GM12873 (cell line): ENCODE results near the gene CDC45.

Source experiments
- TF ChIP-seq, protein P1 (sequence below): IDR thresholded peaks from 2 replicates; pipeline ENCODE4 v1.5.1; 2012; ENCODE audit warnings: low read depth, mild to moderate bottlenecking, moderate library complexity, low read length, control low read depth; ENCODE audit not compliant: insufficient read depth; ENCODE audit errors: missing control alignments

The CDC45 gene

DNA sequence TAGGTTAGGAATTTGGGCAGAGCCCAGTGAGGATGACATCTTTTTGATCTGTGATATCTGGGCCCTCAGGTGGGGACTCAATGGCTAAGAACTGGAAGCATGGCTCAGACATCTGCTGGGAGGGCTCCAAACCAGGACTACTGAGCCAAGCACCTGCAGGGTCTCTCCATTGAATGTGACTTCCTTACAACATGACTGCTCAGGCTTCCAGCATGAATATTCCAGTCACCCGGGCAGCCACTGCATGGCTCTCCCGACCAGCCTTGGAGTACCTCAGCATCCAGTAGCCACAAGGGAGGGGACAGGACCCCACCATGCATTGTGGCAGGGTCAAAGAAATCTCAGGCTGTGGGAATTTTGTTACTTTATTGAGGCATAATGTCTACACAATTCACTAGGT, 8.6 kb downstream of the CDC45 start:
- TF ChIP-seq, protein P1, sequence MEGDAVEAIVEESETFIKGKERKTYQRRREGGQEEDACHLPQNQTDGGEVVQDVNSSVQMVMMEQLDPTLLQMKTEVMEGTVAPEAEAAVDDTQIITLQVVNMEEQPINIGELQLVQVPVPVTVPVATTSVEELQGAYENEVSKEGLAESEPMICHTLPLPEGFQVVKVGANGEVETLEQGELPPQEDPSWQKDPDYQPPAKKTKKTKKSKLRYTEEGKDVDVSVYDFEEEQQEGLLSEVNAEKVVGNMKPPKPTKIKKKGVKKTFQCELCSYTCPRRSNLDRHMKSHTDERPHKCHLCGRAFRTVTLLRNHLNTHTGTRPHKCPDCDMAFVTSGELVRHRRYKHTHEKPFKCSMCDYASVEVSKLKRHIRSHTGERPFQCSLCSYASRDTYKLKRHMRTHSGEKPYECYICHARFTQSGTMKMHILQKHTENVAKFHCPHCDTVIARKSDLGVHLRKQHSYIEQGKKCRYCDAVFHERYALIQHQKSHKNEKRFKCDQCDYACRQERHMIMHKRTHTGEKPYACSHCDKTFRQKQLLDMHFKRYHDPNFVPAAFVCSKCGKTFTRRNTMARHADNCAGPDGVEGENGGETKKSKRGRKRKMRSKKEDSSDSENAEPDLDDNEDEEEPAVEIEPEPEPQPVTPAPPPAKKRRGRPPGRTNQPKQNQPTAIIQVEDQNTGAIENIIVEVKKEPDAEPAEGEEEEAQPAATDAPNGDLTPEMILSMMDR, result no peak

- TF ChIP-seq, protein P1, result no peak
Measured at GRCh38 chr22:19488884-19489843, 9.4 kb downstream of the CDC45 start.

- TF ChIP-seq, protein P1, result no peak
Measured at GRCh38 chr22:19490628-19491230, 11.0 kb downstream of the CDC45 start.

DNA sequence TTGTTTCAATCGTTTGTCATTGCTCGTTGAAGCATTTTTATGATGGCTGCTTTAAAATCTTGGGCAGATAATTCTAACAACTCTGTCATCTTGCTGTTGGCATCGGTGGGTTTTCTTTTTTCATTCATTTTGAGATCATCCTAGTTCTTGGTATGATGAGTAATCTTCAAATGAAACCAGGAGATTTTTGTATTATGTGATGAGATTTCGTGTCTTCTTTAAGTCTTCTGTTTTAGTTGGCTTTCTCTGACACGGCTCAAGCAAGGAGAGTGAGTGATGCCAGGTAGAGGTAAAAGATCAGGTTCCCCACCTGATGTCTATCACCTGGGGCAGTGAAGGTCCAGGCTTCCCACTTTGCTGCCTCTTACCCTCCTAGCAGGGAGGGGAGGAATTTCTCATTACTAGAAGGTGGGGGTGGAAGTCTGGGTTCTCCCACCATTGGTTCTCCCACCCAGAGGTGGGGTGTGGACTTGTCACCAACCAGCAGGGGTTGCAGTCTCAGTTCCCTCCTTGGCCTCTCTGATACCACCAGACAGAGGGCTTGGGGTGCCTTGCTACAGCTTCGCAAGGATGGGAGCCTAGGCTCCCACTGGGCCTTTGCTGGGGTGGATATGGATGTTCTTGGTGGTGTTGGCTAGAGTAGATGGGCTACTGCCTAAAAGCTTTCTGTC, 12.9 kb downstream of the CDC45 start:
- TF ChIP-seq, protein P1, result no peak

- TF ChIP-seq, protein P1, result no peak
Measured at GRCh38 chr22:19494001-19494560, 14.4 kb downstream of the CDC45 start.

DNA sequence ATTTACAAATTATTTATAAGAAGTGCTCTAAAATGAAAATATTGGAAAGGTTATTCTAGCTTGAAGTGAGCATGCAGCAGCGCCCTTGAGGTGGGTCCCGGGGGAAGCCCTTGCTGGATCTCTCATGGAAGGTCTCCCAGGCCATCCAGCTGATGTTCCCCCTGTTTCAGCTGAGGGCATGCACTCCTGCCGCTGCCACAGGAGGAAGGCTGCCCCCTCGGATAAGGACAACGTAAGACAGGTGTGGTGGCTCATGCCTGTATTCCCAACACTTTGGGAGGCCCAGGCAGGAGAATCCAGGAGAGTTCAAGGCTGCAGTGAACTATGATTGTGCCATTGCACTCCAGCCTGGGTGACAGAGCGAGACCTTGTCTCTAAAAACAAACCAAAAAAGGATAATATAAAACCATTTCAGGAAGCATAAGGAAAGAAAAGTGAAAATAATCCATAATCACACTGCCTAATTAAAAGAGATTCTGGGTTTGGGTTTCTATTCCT, 15.0 kb downstream of the CDC45 start:
- TF ChIP-seq, protein P1, result no peak
